Skeletal muscle cell (primary cell): ENCODE measurements around the gene SF3B4.
"Not testable (repeated sequence)": the region's sequence is repeated elsewhere in the genome, so short reads cannot be mapped to it uniquely, and the experiment has no call there.

ENCODE experiments used
- DNase-seq: peaks from one replicate; pipeline ENCODE4 v3.0.0-alpha.2; 2010; ENCODE audit warnings: low read depth
- H3K4me3 ChIP-seq: 2 replicates; pipeline ENCODE4 v1.5.1; 2011; ENCODE audit warnings: low read depth, mild to moderate bottlenecking, control low read depth, low read length, moderate library complexity

Gene SF3B4

GRCh38 chr1:149927563-149928400, at the start of gene SF3B4:
Gene SF3B4 (minus strand): TSS chr1:149927803. CDS start chr1:149927759, 44 bp downstream.
- DNase-seq: peak; percentile 67
- H3K4me3 ChIP-seq: peak within 1 kb of the TSS; percentile 70

- H3K4me3 ChIP-seq: no peak overlapping the region
- DNase-seq: no peak
Observed at GRCh38 chr1:149977345-149977744, 49.7 kb upstream of the SF3B4 start.

GRCh38 chr1:149972547-149972946, 44.9 kb upstream of the SF3B4 start:
- no peak overlapping the region for H3K4me3 ChIP-seq
- no peak for DNase-seq

GRCh38 chr1:149967646-149968045, 40.0 kb upstream of the SF3B4 start:
- no peak for DNase-seq
- H3K4me3 ChIP-seq: no peak overlapping the region

- DNase-seq: no peak
Observed at GRCh38 chr1:149967041-149967440, 39.4 kb upstream of the SF3B4 start.

GRCh38 chr1:149966405-149966804, 38.8 kb upstream of the SF3B4 start:
- DNase-seq: no peak
- no peak overlapping the region for H3K4me3 ChIP-seq

More at GRCh38 chr1:149967041-149967440, 39.4 kb upstream of the SF3B4 start:
- H3K4me3 ChIP-seq: no peak overlapping the region

GRCh38 chr1:149965440-149965839, 37.8 kb upstream of the SF3B4 start:
- no peak overlapping the region for H3K4me3 ChIP-seq
- DNase-seq: no peak

GRCh38 chr1:149963358-149963757, 35.8 kb upstream of the SF3B4 start:
- DNase-seq: no peak
- no peak overlapping the region for H3K4me3 ChIP-seq

- DNase-seq: no peak
- H3K4me3 ChIP-seq: no peak overlapping the region
Observed at GRCh38 chr1:149962736-149963135, 35.1 kb upstream of the SF3B4 start.

GRCh38 chr1:149962039-149962647, 34.5 kb upstream of the SF3B4 start:
- H3K4me3 ChIP-seq: no peak overlapping the region
- DNase-seq: peak; percentile 24

- not testable (repeated sequence) for H3K4me3 ChIP-seq, DNase-seq
Observed at GRCh38 chr1:149957548-149957947, 29.9 kb upstream of the SF3B4 start.

GRCh38 chr1:149949911-149950310, 22.3 kb upstream of the SF3B4 start:
- DNase-seq: no peak
- H3K4me3 ChIP-seq: no peak overlapping the region

- H3K4me3 ChIP-seq: no peak overlapping the region
- DNase-seq: no peak
Observed at GRCh38 chr1:149945206-149945605, 17.6 kb upstream of the SF3B4 start.

- H3K4me3 ChIP-seq: no peak overlapping the region
- no peak for DNase-seq
Observed at GRCh38 chr1:149942885-149943284, 15.3 kb upstream of the SF3B4 start.

GRCh38 chr1:149942207-149942606, 14.6 kb upstream of the SF3B4 start:
- no peak overlapping the region for H3K4me3 ChIP-seq
- DNase-seq: no peak

- H3K4me3 ChIP-seq: no peak overlapping the region
- no peak for DNase-seq
Observed at GRCh38 chr1:149940427-149940826, 12.8 kb upstream of the SF3B4 start.

- DNase-seq, H3K4me3 ChIP-seq: not testable (repeated sequence)
Observed at GRCh38 chr1:149938668-149939003, 11.0 kb upstream of the SF3B4 start.

GRCh38 chr1:149937759-149938158, 10.2 kb upstream of the SF3B4 start:
- DNase-seq: no peak
- no peak overlapping the region for H3K4me3 ChIP-seq

- peak overlapping the region; percentile 72 for H3K4me3 ChIP-seq
- no peak for DNase-seq
Observed at GRCh38 chr1:149936992-149937705, 9.5 kb upstream of the SF3B4 start.
